GM12872 (cell line): ENCODE measurements around the gene TAS2R14.

ENCODE experiments used
- TF ChIP-seq, protein P1 (sequence below): IDR thresholded peaks from 3 replicates; pipeline ENCODE4 v1.5.1; 2011; ENCODE audit warnings: low read depth, mild to moderate bottlenecking, low read length, moderate library complexity; ENCODE audit not compliant: insufficient read depth

TAS2R14 gene

DNA sequence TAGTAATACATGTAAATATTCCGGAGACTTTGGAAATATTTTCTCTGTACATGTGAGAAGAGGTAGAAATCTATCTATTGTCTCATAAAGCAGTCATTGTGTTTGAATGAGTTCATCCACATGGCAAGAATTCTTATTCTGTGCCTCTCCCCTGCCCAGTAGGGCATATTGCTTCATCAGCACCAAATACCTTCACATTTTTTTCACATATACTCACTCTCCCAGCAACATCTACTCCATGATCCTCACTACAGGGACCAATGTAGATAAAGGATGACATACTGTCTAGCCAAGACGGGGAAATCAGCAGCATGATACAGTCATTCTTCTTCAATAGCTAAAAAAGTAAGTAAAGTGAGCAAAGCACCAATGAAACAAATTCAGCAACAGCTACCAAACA is 1.3 kb upstream of the TAS2R14 start:
- TF ChIP-seq, protein P1, sequence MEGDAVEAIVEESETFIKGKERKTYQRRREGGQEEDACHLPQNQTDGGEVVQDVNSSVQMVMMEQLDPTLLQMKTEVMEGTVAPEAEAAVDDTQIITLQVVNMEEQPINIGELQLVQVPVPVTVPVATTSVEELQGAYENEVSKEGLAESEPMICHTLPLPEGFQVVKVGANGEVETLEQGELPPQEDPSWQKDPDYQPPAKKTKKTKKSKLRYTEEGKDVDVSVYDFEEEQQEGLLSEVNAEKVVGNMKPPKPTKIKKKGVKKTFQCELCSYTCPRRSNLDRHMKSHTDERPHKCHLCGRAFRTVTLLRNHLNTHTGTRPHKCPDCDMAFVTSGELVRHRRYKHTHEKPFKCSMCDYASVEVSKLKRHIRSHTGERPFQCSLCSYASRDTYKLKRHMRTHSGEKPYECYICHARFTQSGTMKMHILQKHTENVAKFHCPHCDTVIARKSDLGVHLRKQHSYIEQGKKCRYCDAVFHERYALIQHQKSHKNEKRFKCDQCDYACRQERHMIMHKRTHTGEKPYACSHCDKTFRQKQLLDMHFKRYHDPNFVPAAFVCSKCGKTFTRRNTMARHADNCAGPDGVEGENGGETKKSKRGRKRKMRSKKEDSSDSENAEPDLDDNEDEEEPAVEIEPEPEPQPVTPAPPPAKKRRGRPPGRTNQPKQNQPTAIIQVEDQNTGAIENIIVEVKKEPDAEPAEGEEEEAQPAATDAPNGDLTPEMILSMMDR = no peak

- TF ChIP-seq, protein P1 = no peak
Observed at GRCh38 chr12:10936506-10936905, 2.6 kb downstream of the TAS2R14 start.

GRCh38 chr12:10928746-10929286 is 10.2 kb downstream of the TAS2R14 start, which contains the start of gene PRH2:
PRH2 (plus strand) TSS chr12:10929236; CDS start chr12:10929274, 38 bp downstream.
- TF ChIP-seq, protein P1 = no peak

GRCh38 chr12:10926269-10926668 is 12.8 kb downstream of the TAS2R14 start:
- TF ChIP-seq, protein P1 = no peak

- TF ChIP-seq, protein P1 = no peak
Observed at GRCh38 chr12:10919809-10920208, 19.3 kb downstream of the TAS2R14 start.

DNA sequence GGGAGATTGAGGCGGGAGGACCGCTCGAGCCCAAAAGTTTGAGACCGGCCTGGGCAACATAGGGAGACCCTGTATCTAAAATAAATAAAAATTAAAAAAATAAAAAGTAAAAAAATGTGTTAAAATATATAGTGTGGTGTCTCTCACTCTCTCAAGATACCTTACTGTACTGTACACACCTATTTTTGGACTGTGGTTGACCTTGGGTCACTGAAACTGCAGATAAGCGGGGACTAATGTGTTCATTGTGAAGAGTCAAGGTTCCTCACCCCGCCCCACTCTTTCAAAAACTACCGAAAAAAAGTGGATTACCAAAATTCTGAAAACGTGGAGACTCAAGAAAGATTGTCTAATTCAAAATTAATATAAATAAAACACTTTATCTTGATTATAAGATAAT is 28.7 kb downstream of the TAS2R14 start:
- TF ChIP-seq, protein P1 = no peak

DNA sequence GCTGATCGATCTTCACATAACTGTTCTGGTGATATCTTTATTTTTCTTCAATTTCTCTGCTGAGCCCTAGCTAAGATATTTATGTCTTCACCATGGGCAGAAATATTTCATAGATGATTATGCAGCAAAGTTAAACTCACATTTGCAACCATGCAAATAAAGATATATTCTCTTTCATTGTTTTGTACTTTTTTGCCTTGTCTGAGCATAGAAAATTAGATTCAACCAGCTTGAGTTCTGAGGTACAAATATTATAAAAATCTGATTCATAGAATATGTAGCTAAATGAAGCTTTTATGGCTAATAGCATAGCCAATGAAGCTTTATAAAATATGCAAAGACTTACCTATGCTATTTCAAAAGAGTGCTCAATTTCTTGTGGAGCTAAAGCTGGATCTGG is 29.6 kb downstream of the TAS2R14 start, which contains the start of gene TAS2R13:
Gene TAS2R13 (minus strand): TSS at position 101 of the 400 bp plus-strand sequence. CDS start 264 bp downstream, outside the sequence.
- TF ChIP-seq, protein P1 = no peak
